Fibroblast of lung (primary cell): ENCODE measurements around the gene TTLL10. TPM values are rescaled to one million over a fixed set of nuclear protein-coding genes. Genes with fewer than 3 reads are reported as not detected.

ENCODE experiments used
- DNase-seq, 2 donors: peaks; one replicate each; pipeline versions ENCODE4 v3.0.0 to v3.0.0-alpha.2; 2010; ENCODE audit warnings: low read depth in 2 of 2
- H2AFZ ChIP-seq: 2 replicates; pipeline ENCODE4 v1.5.1; 2012; ENCODE audit warnings: low read length, control low read depth, inconsistent platforms
- H3K27ac ChIP-seq: 2 replicates; pipeline ENCODE4 v1.5.1; 2011; ENCODE audit warnings: low read length, control low read depth; ENCODE audit not compliant: insufficient read depth
- H3K27me3 ChIP-seq: 2 replicates; pipeline ENCODE4 v1.5.1; 2011; ENCODE audit warnings: mild to moderate bottlenecking, low read length; ENCODE audit not compliant: control insufficient read depth, insufficient read depth
- H3K36me3 ChIP-seq: 2 replicates; pipeline ENCODE4 v1.5.1; 2011; ENCODE audit warnings: low read length; ENCODE audit not compliant: control insufficient read depth, insufficient read depth
- H3K4me1 ChIP-seq: 2 replicates; pipeline ENCODE4 v1.5.1; 2011; ENCODE audit warnings: low read length; ENCODE audit not compliant: control insufficient read depth, insufficient read depth; ENCODE audit errors: extremely low read depth
- H3K4me2 ChIP-seq: 2 replicates; pipeline ENCODE4 v1.5.1; 2011; ENCODE audit warnings: low read length, control low read depth; ENCODE audit not compliant: insufficient read depth; ENCODE audit errors: extremely low read depth
- H3K4me3 ChIP-seq, 4 experiments: fragments of 200-600 bp in 1 of 4; sonication (generic) in 1 of 4; replicated peaks in 1 of 4; 2 replicates each; pipeline ENCODE4 v1.5.1; 2011 to 2016; ENCODE audit warnings: low read length in 4 of 4, low read depth in 3 of 4, mild to moderate bottlenecking in 3 of 4, control low read depth in 2 of 4, inconsistent platforms in 1 of 4, mixed read lengths in 1 of 4; ENCODE audit not compliant: insufficient read depth in 1 of 4; ENCODE audit errors: control extremely low read depth in 1 of 4
- H3K79me2 ChIP-seq: 2 replicates; pipeline ENCODE4 v1.5.1; 2012; ENCODE audit warnings: mild to moderate bottlenecking, low read length, inconsistent platforms; ENCODE audit not compliant: control insufficient read depth, insufficient read depth
- H3K9ac ChIP-seq: 2 replicates; pipeline ENCODE4 v1.5.1; 2011; ENCODE audit warnings: mild to moderate bottlenecking, low read length, control low read depth; ENCODE audit not compliant: insufficient read depth
- H3K9me3 ChIP-seq: 2 replicates; pipeline ENCODE4 v1.5.1; 2012; ENCODE audit warnings: low read depth, low read length; ENCODE audit not compliant: control insufficient read depth, insufficient read depth
- H4K20me1 ChIP-seq: 2 replicates; pipeline ENCODE4 v1.5.1; 2011; ENCODE audit warnings: low read length; ENCODE audit not compliant: control insufficient read depth, insufficient read depth; ENCODE audit errors: extremely low read depth
- EZH2 ChIP-seq: IDR thresholded peaks from 2 replicates; pipeline ENCODE4 v1.5.1; 2012; ENCODE audit warnings: low read length, control low read depth, mild to moderate bottlenecking; ENCODE audit errors: missing control alignments
- polyA plus RNA-seq, 2 donors: library from polyadenylated mRNA; depleted of rRNA in 1 of 2; stranded (reverse) in 1 of 2; unstranded in 1 of 2; fragments of >200 nt; gene quantifications; 2 replicates each; pipeline ENCODE4 v1.2.1, GENCODE V29; 2011 to 2012; ENCODE audit warnings: missing spikeins in 1 of 2
- total RNA-seq: library from RNA; depleted of rRNA; stranded (reverse); fragments of >200 nt; gene quantifications from 2 replicates; pipeline ENCODE4 v1.2.1, GENCODE V29; 2014
- TF ChIP-seq, protein P1 (sequence below), 2 donors: IDR thresholded peaks in 1 of 2; conservative IDR thresholded peaks in 1 of 2; 1 replicate in 1 of 2; 2 replicates in 1 of 2; pipeline ENCODE4 v1.5.1; 2011 to 2012; ENCODE audit warnings: low read length in 2 of 2, control low read depth in 1 of 2, inconsistent platforms in 1 of 2, low read depth in 1 of 2, mild to moderate bottlenecking in 1 of 2

TTLL10 gene
- total and polyA plus RNA-seq, 2 donors (not counting 1 experiment from before 2014, with no cell fraction given): not detected

DNA sequence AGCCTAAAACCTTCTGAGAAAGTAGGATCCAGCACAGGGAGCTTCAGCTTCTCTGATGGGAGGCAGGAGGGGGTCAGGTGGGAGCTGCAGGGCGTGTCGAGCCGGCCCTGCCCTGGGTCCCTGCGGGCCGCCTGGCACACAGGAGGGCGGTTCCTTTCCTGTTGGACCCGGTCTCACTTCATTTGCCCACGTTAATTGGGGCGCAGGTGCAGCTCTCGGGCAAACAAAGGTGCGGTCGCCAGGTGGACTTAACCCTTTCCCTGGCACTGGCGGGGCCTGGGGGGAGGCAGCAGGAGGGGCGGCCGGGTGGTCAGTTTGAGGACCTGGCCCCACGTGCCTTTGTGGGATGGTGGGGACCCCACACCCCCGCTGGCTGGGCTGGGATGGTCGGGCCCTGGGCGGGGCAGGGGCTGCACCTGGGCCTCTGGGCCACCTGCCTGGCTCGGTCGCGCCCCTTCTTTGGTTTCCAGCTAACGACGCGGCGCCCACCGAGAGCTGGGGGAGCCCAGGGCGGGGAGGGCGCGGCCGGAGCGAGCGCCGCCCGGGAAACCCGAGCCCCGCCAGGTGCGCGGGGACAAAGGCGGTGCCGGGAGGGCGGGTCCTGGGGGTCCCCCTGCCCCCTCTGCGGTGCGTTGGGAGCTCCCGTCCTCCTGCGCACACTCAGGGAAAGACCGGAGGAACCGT, 37.0 kb upstream of the TTLL10 start:
- Histone ChIP-seq H3K4me2 (no peak overlapping the region), H3K27me3 (no peaks in the 10 kb centered on the region), H3K36me3 (no peaks in the 10 kb centered on the region), H3K79me2 (no peaks in the 10 kb centered on the region), H3K27ac (no peak overlapping the region), H3K9me3 (no peaks in the 10 kb centered on the region), H3K9ac (no peak overlapping the region), H2AFZ (no peak overlapping the region), H4K20me1 (no peaks in the 10 kb centered on the region), H3K4me3 (no peak overlapping the region), H3K4me1 (no peaks in the 10 kb centered on the region)
- no peak for TF ChIP-seq EZH2
- TF ChIP-seq, protein P1, sequence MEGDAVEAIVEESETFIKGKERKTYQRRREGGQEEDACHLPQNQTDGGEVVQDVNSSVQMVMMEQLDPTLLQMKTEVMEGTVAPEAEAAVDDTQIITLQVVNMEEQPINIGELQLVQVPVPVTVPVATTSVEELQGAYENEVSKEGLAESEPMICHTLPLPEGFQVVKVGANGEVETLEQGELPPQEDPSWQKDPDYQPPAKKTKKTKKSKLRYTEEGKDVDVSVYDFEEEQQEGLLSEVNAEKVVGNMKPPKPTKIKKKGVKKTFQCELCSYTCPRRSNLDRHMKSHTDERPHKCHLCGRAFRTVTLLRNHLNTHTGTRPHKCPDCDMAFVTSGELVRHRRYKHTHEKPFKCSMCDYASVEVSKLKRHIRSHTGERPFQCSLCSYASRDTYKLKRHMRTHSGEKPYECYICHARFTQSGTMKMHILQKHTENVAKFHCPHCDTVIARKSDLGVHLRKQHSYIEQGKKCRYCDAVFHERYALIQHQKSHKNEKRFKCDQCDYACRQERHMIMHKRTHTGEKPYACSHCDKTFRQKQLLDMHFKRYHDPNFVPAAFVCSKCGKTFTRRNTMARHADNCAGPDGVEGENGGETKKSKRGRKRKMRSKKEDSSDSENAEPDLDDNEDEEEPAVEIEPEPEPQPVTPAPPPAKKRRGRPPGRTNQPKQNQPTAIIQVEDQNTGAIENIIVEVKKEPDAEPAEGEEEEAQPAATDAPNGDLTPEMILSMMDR (conservative IDR thresholded peaks at IDR 0.05 in 1 of 2, IDR thresholded peaks at IDR 0.05 in 1 of 2; ENCODE audit: low read depth in 1 of 2, low read length in 2 of 2): no peak
- DNase-seq: no peak

DNA sequence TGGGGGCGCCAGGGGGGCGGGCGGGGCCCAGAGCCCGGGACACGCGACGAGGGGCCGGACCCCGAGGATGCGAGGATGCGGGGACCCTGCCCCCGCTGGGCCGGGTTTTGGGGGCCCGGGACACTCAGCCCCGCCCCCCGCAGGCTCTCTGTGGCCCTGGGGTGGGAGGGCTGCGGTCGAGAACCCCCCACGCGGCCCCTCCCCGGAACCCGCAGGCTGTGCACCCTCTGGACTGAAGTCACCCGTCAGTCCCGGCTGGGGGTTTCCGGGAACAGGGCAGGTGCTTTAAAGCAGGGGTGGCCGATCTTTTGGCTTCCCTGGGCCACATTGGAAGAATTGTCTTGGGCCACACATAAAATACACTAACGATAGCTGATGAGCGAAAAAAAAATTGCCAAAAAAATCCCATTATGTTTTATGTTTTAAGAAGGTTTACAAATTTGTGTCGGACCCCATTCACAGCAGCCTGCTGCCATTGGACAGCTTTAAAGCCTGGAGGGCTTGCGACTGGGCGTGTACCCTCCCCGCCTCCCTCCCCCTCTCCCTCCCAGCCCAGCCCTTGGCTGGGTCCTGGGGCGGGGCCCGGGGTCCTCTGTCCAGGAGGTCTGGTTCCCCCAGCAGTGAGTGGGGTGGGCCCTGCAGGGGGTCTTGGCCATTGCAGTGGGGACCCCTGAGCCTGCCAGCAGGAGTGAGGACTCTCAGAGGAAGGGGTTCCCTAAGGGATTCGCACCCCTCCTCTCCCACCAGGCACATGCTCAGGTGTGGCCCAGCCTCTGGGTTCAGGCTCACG, 36.2 kb upstream of the TTLL10 start:
- no peak for TF ChIP-seq EZH2
- TF ChIP-seq, protein P1 (conservative IDR thresholded peaks at IDR 0.05 in 1 of 2, IDR thresholded peaks at IDR 0.05 in 1 of 2; ENCODE audit: low read depth in 1 of 2, low read length in 2 of 2): no peak
- no peak overlapping the region for H3K9ac ChIP-seq
- H4K20me1 ChIP-seq: no peaks in the 10 kb centered on the region
- no peaks in the 10 kb centered on the region for H3K79me2 ChIP-seq
- no peak for DNase-seq
- no peaks in the 10 kb centered on the region for H3K36me3 ChIP-seq
- H3K27me3 ChIP-seq: no peaks in the 10 kb centered on the region
- H3K4me3 ChIP-seq: no peak overlapping the region
- H3K27ac ChIP-seq: no peak overlapping the region
- no peaks in the 10 kb centered on the region for H3K4me1 ChIP-seq
- H3K9me3 ChIP-seq: no peaks in the 10 kb centered on the region
- H2AFZ ChIP-seq: no peak overlapping the region
- H3K4me2 ChIP-seq: no peak overlapping the region

GRCh38 chr1:1140673-1141072, 33.0 kb upstream of the TTLL10 start:
- no peak for TF ChIP-seq EZH2
- TF ChIP-seq, protein P1 (conservative IDR thresholded peaks at IDR 0.05 in 1 of 2, IDR thresholded peaks at IDR 0.05 in 1 of 2; ENCODE audit: low read depth in 1 of 2, low read length in 2 of 2): no peak
- no peak overlapping the region for H3K4me2 ChIP-seq
- no peaks in the 10 kb centered on the region for H3K79me2 ChIP-seq
- H3K36me3 ChIP-seq: no peaks in the 10 kb centered on the region
- H3K9me3 ChIP-seq: no peaks in the 10 kb centered on the region
- H4K20me1 ChIP-seq: no peaks in the 10 kb centered on the region
- H3K9ac ChIP-seq: no peak overlapping the region
- H3K4me3 ChIP-seq: no peak overlapping the region
- no peak overlapping the region for H3K27ac ChIP-seq
- no peak for DNase-seq
- H3K27me3 ChIP-seq: no peaks in the 10 kb centered on the region
- no peak overlapping the region for H2AFZ ChIP-seq
- no peaks in the 10 kb centered on the region for H3K4me1 ChIP-seq
